ENCODE results near the gene RGP1. TPM values are rescaled to one million over a fixed set of nuclear protein-coding genes. Genes with fewer than 3 reads are reported as not detected.

RGP1 gene
- total RNA-seq, 1 donor from 2014 or later, result 16.2 TPM

DNA sequence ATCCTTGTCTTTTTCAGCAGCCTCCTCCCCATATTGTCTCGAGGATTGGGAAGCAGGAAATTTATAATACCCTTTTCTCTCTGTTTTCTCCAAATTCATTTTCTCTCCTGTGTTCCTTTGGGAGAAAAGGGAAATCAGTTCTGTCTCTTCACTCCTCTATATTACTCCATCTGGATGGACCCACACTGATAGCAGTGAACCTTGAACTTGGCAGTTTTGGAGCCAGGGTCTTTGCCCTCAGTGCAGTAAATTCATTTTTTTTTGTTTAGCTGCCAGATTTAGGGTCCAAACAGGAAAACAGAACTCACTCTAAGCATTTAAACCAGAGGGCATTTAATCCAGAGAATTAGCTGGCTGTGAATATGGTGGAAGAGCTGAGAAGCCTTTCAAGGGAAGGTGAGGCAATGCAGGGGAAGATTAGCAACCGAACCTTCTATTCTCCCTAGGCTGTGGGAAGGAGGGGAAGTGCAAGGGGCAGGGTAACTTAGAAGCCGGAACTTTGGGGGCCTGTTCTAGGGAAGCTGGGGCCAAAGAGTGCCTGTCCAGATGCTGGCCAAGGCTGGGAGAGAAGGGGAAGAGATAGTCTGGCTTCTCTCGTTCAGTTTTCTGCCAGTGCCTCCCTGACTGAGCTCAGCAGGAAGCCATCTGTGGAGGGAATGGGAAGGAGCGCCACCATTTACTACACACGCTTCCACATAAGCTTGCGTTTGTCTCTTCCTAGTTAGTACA lies 26.0 kb downstream of the RGP1 start:
- H3K27me3 ChIP-seq, result no peaks in the 10 kb centered on the region
- H3K36me3 ChIP-seq, result no peaks in the 10 kb centered on the region
- intact Hi-C loops (cut with DNase I), result no loop called here
- H3K27ac ChIP-seq, result no peak overlapping the region
- H3K9me3 ChIP-seq, result no peaks in the 10 kb centered on the region
- TF ChIP-seq POLR2A (IDR thresholded peaks at IDR 0.05) (no peak), POLR2AphosphoS5 (IDR thresholded peaks at IDR 0.05; ENCODE audit: insufficient read depth in 1 of 2, low read depth in 1 of 2) (no peak)
- TF ChIP-seq, protein P1, sequence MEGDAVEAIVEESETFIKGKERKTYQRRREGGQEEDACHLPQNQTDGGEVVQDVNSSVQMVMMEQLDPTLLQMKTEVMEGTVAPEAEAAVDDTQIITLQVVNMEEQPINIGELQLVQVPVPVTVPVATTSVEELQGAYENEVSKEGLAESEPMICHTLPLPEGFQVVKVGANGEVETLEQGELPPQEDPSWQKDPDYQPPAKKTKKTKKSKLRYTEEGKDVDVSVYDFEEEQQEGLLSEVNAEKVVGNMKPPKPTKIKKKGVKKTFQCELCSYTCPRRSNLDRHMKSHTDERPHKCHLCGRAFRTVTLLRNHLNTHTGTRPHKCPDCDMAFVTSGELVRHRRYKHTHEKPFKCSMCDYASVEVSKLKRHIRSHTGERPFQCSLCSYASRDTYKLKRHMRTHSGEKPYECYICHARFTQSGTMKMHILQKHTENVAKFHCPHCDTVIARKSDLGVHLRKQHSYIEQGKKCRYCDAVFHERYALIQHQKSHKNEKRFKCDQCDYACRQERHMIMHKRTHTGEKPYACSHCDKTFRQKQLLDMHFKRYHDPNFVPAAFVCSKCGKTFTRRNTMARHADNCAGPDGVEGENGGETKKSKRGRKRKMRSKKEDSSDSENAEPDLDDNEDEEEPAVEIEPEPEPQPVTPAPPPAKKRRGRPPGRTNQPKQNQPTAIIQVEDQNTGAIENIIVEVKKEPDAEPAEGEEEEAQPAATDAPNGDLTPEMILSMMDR (IDR thresholded peaks at IDR 0.05), result no peak
- H3K4me1 ChIP-seq, result peaks cover 13% of the 10 kb centered on the region
- DNase-seq (ENCODE audit: extremely low spot score in 2 of 2), result no peak
- H3K4me3 ChIP-seq, result no peak overlapping the region

- no peak overlapping the region for H3K4me3 ChIP-seq
- H3K4me1 ChIP-seq, result peaks cover 8% of the 10 kb centered on the region
- TF ChIP-seq POLR2A (IDR thresholded peaks at IDR 0.05) (no peak), POLR2AphosphoS5 (IDR thresholded peaks at IDR 0.05; ENCODE audit: insufficient read depth in 1 of 2, low read depth in 1 of 2) (no peak)
- TF ChIP-seq, protein P1 (IDR thresholded peaks at IDR 0.05), result no peak
- intact Hi-C loops (cut with DNase I), result no loop called here
- H3K36me3 ChIP-seq, result no peaks in the 10 kb centered on the region
- H3K9me3 ChIP-seq, result no peaks in the 10 kb centered on the region
- no peak for DNase-seq (ENCODE audit: extremely low spot score in 2 of 2)
- no peaks in the 10 kb centered on the region for H3K27me3 ChIP-seq
- no peak overlapping the region for H3K27ac ChIP-seq
These were observed 26.9 kb downstream of the RGP1 start for GRCh38 chr9:35776018-35776417.

GRCh38 chr9:35778496-35778895 lies 29.4 kb downstream of the RGP1 start:
- H3K27ac ChIP-seq, result no peak overlapping the region
- no peaks in the 10 kb centered on the region for H3K9me3 ChIP-seq
- no peak for DNase-seq (ENCODE audit: extremely low spot score in 2 of 2)
- H3K4me3 ChIP-seq, result no peak overlapping the region
- no peaks in the 10 kb centered on the region for H3K4me1 ChIP-seq
- no peaks in the 10 kb centered on the region for H3K36me3 ChIP-seq
- H3K27me3 ChIP-seq, result no peaks in the 10 kb centered on the region
- TF ChIP-seq POLR2A (IDR thresholded peaks at IDR 0.05) (no peak), POLR2AphosphoS5 (IDR thresholded peaks at IDR 0.05; ENCODE audit: insufficient read depth in 1 of 2, low read depth in 1 of 2) (no peak)
- TF ChIP-seq, protein P1 (IDR thresholded peaks at IDR 0.05), result no peak
- intact Hi-C loops (cut with DNase I), result no loop called here

DNA sequence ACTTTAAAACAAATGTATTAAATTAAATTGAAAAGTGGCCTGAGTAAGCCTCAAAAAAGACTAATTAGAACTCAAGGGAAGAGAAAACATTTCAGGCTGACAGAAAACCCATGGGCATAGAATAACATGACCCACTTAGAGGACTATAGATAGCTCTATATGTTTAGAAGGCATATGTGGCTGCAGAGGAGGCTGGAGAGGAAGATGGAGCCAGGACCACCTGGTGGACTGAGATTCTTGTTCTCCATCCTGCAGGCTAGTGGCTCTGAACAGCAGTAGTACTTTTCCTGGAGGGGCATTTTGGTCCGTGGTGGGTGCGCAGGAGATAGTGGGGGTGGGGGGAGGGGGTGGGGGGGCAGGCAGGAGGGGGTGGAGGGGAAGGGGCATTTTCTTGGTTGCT lies 32.0 kb downstream of the RGP1 start:
- Histone ChIP-seq H3K9me3 (no peaks in the 10 kb centered on the region), H3K27ac (no peak overlapping the region), H3K4me1 (no peaks in the 10 kb centered on the region), H3K27me3 (no peaks in the 10 kb centered on the region), H3K4me3 (no peak overlapping the region), H3K36me3 (no peaks in the 10 kb centered on the region)
- no peak for DNase-seq (ENCODE audit: extremely low spot score in 2 of 2)
- intact Hi-C loops (cut with DNase I), result no loop called here
- TF ChIP-seq, protein P1 (IDR thresholded peaks at IDR 0.05), result no peak
- no peak for TF ChIP-seq POLR2A (IDR thresholded peaks at IDR 0.05)
- no peak for TF ChIP-seq POLR2AphosphoS5 (IDR thresholded peaks at IDR 0.05; ENCODE audit: insufficient read depth in 1 of 2, low read depth in 1 of 2)

- Histone ChIP-seq H3K9me3 (no peaks in the 10 kb centered on the region), H3K27me3 (no peaks in the 10 kb centered on the region), H3K4me3 (no peak overlapping the region), H3K27ac (no peak overlapping the region), H3K4me1 (no peaks in the 10 kb centered on the region), H3K36me3 (no peaks in the 10 kb centered on the region)
- TF ChIP-seq POLR2AphosphoS5 (IDR thresholded peaks at IDR 0.05; ENCODE audit: insufficient read depth in 1 of 2, low read depth in 1 of 2) (no peak), POLR2A (IDR thresholded peaks at IDR 0.05) (no peak)
- TF ChIP-seq, protein P1 (IDR thresholded peaks at IDR 0.05), result no peak
- no peak for DNase-seq (ENCODE audit: extremely low spot score in 2 of 2)
- intact Hi-C loops (cut with DNase I), result no loop called here
These were observed 34.3 kb downstream of the RGP1 start for GRCh38 chr9:35783418-35783817.

All from vagina (tissue), 2 donors.